ENCODE results near the gene ACOX3. TPM values are rescaled to one million over a fixed set of nuclear protein-coding genes. Genes with fewer than 3 reads are reported as not detected.

ACOX3 gene
- total and polyA plus RNA-seq, 9 donors: 10.1 to 32.4 (median 21.3) TPM

GRCh38 chr4:8365353-8365752 lies 75.2 kb downstream of the ACOX3 start:
- no peaks in the 10 kb centered on the region for H3K36me3 ChIP-seq
- H3K4me1 ChIP-seq (ENCODE audit: insufficient read depth): no peaks in the 10 kb centered on the region
- WGBS, 3 donors: 87 to 89% (median 88%) methylated on average over 13 of the region's 13 CpGs
- H3K4me3 ChIP-seq: no peak overlapping the region
- H3K27ac ChIP-seq: no peak overlapping the region
- intact Hi-C loops (cut with DNase I): no loop called here
- peak in 1 of 5 donors; percentile 20 for DNase-seq
- no peaks in the 10 kb centered on the region for H3K27me3 ChIP-seq
- TF ChIP-seq EP300 (IDR thresholded peaks at IDR 0.05): no peak
- no peak for TF ChIP-seq POLR2A (IDR thresholded peaks at IDR 0.05)
- TF ChIP-seq, protein P1, sequence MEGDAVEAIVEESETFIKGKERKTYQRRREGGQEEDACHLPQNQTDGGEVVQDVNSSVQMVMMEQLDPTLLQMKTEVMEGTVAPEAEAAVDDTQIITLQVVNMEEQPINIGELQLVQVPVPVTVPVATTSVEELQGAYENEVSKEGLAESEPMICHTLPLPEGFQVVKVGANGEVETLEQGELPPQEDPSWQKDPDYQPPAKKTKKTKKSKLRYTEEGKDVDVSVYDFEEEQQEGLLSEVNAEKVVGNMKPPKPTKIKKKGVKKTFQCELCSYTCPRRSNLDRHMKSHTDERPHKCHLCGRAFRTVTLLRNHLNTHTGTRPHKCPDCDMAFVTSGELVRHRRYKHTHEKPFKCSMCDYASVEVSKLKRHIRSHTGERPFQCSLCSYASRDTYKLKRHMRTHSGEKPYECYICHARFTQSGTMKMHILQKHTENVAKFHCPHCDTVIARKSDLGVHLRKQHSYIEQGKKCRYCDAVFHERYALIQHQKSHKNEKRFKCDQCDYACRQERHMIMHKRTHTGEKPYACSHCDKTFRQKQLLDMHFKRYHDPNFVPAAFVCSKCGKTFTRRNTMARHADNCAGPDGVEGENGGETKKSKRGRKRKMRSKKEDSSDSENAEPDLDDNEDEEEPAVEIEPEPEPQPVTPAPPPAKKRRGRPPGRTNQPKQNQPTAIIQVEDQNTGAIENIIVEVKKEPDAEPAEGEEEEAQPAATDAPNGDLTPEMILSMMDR (IDR thresholded peaks at IDR 0.05): no peak
- H3K9me3 ChIP-seq: no peaks in the 10 kb centered on the region

DNA sequence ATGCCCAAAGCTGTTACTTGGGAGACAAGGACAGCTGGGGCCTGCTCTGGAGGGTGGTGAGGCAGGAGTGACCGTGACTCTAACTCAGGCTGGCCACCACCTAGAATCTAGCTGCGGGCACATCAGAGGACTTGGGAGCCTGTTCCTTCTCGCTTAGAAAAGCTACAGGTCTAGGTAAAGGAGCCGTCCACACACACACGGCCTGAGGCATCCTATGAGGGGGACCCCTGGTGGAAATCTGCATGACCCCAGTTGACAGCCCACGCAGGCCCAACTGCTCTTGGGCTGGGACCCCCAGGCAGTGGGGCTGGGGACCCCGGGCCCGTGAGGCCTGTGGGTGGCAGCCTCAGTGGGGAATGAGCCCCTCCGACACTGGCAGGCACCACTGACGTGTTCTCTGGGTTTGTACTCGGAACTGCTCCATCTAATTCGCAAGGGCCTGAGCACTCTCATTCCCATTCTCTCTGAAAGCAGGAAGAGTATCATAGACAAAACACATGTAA lies 75.6 kb downstream of the ACOX3 start:
- H3K27ac ChIP-seq: no peak overlapping the region
- WGBS, 3 donors: 89 to 94% (median 91%) methylated on average over 12 of the region's 12 CpGs
- no peak overlapping the region for H3K4me3 ChIP-seq
- no peaks in the 10 kb centered on the region for H3K4me1 ChIP-seq (ENCODE audit: insufficient read depth)
- intact Hi-C loops (cut with DNase I): no loop called here
- TF ChIP-seq EP300 (IDR thresholded peaks at IDR 0.05): no peak
- TF ChIP-seq POLR2A (IDR thresholded peaks at IDR 0.05): no peak
- TF ChIP-seq, protein P1 (IDR thresholded peaks at IDR 0.05): no peak
- DNase-seq: peak in 1 of 5 donors; percentile 15
- H3K27me3 ChIP-seq: no peaks in the 10 kb centered on the region
- no peaks in the 10 kb centered on the region for H3K36me3 ChIP-seq
- H3K9me3 ChIP-seq: no peaks in the 10 kb centered on the region

- no peaks in the 10 kb centered on the region for H3K27me3 ChIP-seq
- no peak for DNase-seq
- H3K9me3 ChIP-seq: no peaks in the 10 kb centered on the region
- H3K36me3 ChIP-seq: no peaks in the 10 kb centered on the region
- H3K4me1 ChIP-seq (ENCODE audit: insufficient read depth): no peaks in the 10 kb centered on the region
- TF ChIP-seq EP300 (IDR thresholded peaks at IDR 0.05) (no peak), POLR2A (IDR thresholded peaks at IDR 0.05) (no peak)
- TF ChIP-seq, protein P1 (IDR thresholded peaks at IDR 0.05): no peak
- intact Hi-C loops (cut with DNase I): no loop called here
- no peak overlapping the region for H3K27ac ChIP-seq
- 93 to 97% (median 94%) methylated on average over 7 of the region's 7 CpGs for WGBS, 3 donors
- no peak overlapping the region for H3K4me3 ChIP-seq
These were observed 76.4 kb downstream of the ACOX3 start for GRCh38 chr4:8364141-8364540.

GRCh38 chr4:8362483-8362882 lies 78.0 kb downstream of the ACOX3 start:
- 49 to 96% (median 52%) methylated on average over 1 of the region's 1 CpG for WGBS, 3 donors
- no peak overlapping the region for H3K27ac ChIP-seq
- DNase-seq: no peak

More at GRCh38 chr4:8362483-8362882, 78.0 kb downstream of the ACOX3 start:
- intact Hi-C loops (cut with DNase I): no loop called here
- Histone ChIP-seq H3K9me3 (no peaks in the 10 kb centered on the region), H3K4me1 (ENCODE audit: insufficient read depth) (peaks cover 3% of the 10 kb centered on the region), H3K4me3 (no peak overlapping the region), H3K36me3 (no peaks in the 10 kb centered on the region), H3K27me3 (no peaks in the 10 kb centered on the region)
- no peak for TF ChIP-seq EP300 (IDR thresholded peaks at IDR 0.05)
- TF ChIP-seq POLR2A (IDR thresholded peaks at IDR 0.05): no peak
- TF ChIP-seq, protein P1 (IDR thresholded peaks at IDR 0.05): no peak
